Measurements from ENCODE around the gene PAQR5.

- TF ChIP-seq CTCF (IDR thresholded peaks at IDR 0.05; ENCODE audit: insufficient read depth, low read depth, low read length) (no peak), EZH2 (IDR thresholded peaks at IDR 0.05; ENCODE audit: insufficient read depth, low read length) (no peak)
Measured at GRCh38 chr15:69444686-69445085, 146.0 kb downstream of the PAQR5 start.

All from astrocyte (in vitro differentiated cells and primary cell).